GM21619 (cell line): Measurements from ENCODE around the gene TDRD6.
"Not testable (repeated sequence)": the region's sequence is repeated elsewhere in the genome, so short reads cannot be mapped to it uniquely, and the experiment has no call there.

Experiments used
- ATAC-seq: cut with Tn5 transposase; IDR thresholded peaks from one replicate; pipeline ENCODE4 v1.9.1; 2021; ENCODE audit not compliant: unreplicated experiment

The TDRD6 gene

DNA sequence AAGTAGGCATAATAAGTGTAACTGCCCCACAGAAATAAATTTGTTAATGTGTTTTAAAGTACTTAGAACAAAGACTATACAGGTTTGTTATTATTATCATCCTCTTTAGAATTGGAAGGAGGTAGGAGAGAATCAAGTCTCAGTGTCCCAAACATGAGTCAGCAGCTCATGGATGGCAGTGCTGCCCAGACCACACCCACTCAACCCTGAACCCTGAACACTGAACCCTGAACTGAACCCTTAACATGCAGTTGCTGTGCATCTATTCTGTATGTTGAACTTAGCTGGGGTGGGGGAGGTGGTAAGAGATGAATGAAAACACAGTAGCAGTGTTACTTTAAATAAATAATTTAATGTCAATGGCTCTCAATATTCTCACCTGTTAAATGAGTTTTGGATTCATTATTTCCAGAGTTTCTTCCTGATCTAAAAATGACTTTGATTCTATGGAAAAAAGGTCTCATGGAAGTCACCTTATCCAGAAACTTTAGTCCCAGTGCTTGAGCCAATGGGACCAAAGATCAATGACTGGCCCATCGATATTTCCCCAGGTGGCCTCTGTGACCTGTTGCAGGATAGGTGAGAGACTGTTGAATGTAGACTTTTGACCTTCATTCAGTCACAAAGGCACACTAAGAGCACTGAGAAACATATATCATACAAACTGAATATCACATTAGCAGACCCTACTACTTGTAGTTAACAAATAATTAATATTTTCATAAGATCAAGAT lies 55.9 kb downstream of the TDRD6 start:
- ATAC-seq: no peak

DNA sequence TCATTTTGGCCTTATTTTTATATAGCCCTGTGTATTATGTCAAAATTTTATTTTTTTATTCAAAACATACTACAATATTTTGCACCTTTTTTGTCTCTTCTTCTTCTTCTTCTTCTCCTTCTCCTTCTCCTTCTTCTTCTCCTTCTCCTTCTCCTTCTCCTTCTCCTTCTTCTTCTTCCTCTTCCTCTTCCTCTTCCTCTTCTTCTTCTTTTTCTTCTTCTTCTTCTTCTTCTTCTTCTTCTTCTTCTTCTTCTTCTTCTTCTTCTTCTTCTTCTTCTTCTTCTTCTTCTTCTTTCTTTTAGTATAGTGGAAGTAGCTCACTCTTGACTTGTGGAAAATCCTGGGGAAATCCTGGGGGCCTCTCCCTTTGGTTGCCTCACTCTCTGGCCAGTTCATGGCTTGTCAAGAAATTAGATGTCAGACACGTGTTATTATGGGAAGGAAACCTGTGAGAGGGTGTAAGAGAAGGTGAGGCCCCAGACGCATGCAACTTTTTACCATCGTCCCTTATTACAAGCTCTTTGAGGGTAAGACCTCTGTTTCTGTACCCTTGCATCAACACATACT lies 56.6 kb downstream of the TDRD6 start:
- ATAC-seq: not testable (repeated sequence)

DNA sequence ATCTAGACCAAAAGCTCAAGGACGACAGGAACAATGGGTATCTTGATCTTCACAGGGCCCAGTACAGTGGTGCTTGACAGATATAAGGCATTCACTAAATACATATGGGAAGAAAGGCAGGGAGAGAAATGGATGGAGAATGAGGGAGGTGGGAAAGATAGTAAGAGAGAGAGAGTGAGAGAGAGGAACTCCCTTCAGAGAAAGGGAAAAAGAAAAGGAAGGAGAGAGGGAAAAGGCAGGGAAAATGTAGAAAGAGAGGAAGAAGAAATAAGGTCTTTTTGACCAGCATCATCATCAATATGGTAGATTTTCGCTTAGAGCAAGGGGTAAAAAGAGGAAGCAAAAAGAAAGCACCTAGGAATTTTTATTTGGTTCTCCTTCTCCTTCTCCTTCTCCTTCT lies 58.3 kb downstream of the TDRD6 start:
- ATAC-seq: no peak

DNA sequence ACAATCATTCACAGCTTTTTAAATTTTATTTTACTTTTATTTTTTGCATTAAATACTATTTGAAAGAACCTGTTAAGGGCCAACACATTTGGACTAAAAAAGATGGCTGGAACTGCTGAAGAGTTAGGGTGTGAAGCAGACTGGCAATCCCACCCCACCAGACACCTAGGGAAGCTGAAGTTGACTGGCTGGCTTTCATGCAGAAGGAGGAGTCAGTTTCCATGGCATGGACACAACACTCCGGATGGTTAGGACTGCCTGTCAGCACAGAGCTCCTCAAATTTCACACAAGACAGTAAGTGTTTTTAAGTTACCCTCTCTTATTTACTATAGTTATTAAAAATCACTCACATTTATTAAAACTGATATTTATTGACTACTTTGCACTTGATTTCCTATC lies 59.0 kb downstream of the TDRD6 start, which contains the start of gene ANKRD66:
Gene ANKRD66, plus strand, starts transcription at position 238 of the 400 bp plus-strand sequence. CDS start 5,016 bp downstream, outside the sequence.
- ATAC-seq: no peak

DNA sequence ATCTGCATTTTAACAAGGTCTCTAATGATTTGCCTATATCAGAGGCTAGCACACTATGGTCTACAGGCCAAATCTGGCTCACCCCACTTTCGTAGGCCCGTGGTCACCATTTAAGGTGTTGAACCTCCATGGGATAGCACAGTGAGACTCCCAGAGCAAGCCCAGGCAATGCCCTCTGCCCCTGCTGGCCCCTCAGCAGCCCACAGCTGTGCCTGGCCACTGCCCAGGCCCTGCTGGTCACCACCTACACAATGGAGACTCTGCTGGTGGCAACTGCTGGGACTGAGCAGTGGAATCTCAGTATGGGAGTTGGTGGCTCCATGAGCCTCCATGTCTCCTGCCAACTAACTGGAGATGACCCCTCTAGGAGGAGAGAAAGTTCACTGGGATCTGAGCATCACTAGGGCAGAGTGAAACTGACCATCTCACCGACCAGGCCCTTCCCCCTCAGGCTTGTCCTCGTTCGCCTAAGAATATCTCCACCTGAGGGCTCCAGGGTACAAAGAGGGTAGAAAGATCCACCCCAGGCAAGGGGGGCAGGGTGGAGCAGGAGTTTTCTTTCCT lies 61.3 kb downstream of the TDRD6 start:
- no peak for ATAC-seq

DNA sequence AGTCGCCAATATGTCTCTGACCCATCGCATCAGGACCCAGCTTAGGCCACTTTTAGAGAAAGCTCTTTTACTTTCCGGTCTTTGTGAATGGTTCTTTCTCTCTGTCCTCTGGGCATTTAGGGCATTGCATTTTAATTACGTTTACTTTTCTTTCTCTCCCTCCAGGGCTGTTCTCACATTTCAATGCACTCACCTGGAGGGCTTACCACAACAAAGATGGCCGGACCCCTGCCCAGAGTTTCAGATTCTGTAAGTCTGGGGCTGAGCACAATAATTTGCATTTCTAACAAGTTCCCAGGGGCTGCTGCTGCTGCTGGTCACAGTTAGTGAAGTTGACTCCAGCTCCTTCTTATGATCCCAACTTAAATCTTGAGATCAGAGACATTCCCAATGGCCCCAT lies 62.0 kb downstream of the TDRD6 start:
- ATAC-seq: no peak

DNA sequence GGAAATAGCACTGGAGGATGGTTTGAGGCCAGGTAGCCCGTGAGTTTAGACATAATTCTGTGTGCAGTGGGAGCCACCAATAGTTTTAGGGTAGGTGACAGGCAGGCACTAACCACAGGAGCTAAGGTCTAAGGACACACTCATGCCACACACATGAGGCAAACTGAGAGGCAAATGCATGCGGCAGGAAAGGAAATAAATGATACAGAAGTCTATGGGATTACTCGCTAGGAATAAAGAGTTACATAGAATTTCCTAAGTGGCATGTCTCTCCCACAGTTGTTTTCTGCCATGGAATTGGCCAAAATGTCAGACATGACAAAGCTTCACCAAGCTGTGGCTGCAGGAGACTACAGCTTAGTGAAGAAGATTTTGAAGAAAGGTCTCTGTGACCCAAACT lies 64.0 kb downstream of the TDRD6 start:
- ATAC-seq: no peak
